Uterus (tissue), 4 donors: ENCODE data around the gene EHD1. TPM values are rescaled to one million over a fixed set of nuclear protein-coding genes. Genes with fewer than 3 reads are reported as not detected.

ENCODE experiments used
- DNase-seq, 2 donors: peaks; one replicate each; pipeline ENCODE4 v3.0.0-alpha.2; 2019 to 2020
- H3K27ac ChIP-seq, 2 donors: fragments of 200-600 bp; sonication (generic); 1 replicate in 1 of 2; 2 replicates in 1 of 2; pipeline ENCODE4 v1.5.1; 2016 to 2018
- H3K27me3 ChIP-seq, 2 donors: fragments of 200-600 bp; sonication (generic); one replicate each; pipeline ENCODE4 v1.5.1; 2018 to 2019; ENCODE audit warnings: control low read depth in 1 of 2
- H3K36me3 ChIP-seq, 2 donors: fragments of 200-600 bp; sonication (generic); one replicate each; pipeline ENCODE4 v1.5.1; 2019; ENCODE audit warnings: control low read depth in 1 of 2
- H3K4me1 ChIP-seq, 2 donors: fragments of 200-600 bp; sonication (generic); one replicate each; pipeline ENCODE4 v1.5.1; 2018 to 2019; ENCODE audit warnings: control low read depth in 1 of 2
- H3K4me3 ChIP-seq, 2 donors: fragments of 200-600 bp; sonication (generic); 1 replicate in 1 of 2; 2 replicates in 1 of 2; pipeline ENCODE4 v1.5.1; 2018 to 2019; ENCODE audit warnings: mild to moderate bottlenecking in 1 of 2
- H3K9me3 ChIP-seq, 2 donors: fragments of 200-600 bp; sonication (generic); one replicate each; pipeline ENCODE4 v1.5.1; 2019; ENCODE audit warnings: control low read depth in 1 of 2
- POLR2A ChIP-seq, 2 donors: fragments of 450-650 bp; IDR thresholded peaks; one replicate each; pipeline ENCODE4 v1.6.1; 2016; ENCODE audit warnings: antibody characterized with exemption in 2 of 2, mild to moderate bottlenecking in 1 of 2, moderate library complexity in 1 of 2
- intact Hi-C: fragments of 100-400 bp; cut with DNase I; formaldehyde crosslinking; loops from one replicate; pipeline ENCODE4 v1.15.1; 2023; ENCODE audit warnings: low total_unique reads
- total RNA-seq, 4 donors: library from RNA; depleted of rRNA in 3 of 4; stranded (reverse); fragments of >200 nt in 3 of 4; gene quantifications; one replicate each; pipeline versions ENCODE4 v1.1.0 to v1.2.4, GENCODE V29; 2014 to 2023
- TF ChIP-seq, protein P1 (sequence below), 4 experiments: fragments of 200-600 bp in 2 of 4; fragments of 450-650 bp in 2 of 4; sonication (generic) in 2 of 4; IDR thresholded peaks; one replicate each; pipeline ENCODE4 v1.5.1; 2016 to 2019; ENCODE audit warnings: antibody characterized with exemption in 4 of 4, mild to moderate bottlenecking in 2 of 4, moderate library complexity in 1 of 4
- donor health status: DM: yes; HTN: yes; CAD: no.

EHD1 gene
- total RNA-seq, 4 donors from 2014 or later: 3.5 to 78.7 (median 36.9) TPM

GRCh38 chr11:64851831-64852351 lies 26.5 kb downstream of the EHD1 start:
- Histone ChIP-seq H3K9me3 (no peaks in the 10 kb centered on the region), H3K27me3 (no peaks in the 10 kb centered on the region), H3K4me1 (peaks cover 14 to 17% of the 10 kb centered on the region in 2 donors), H3K27ac (no peak overlapping the region), H3K36me3 (no peaks in the 10 kb centered on the region), H3K4me3 (no peak overlapping the region)
- no peak for DNase-seq
- intact Hi-C loops: no loop called here
- TF ChIP-seq POLR2A (IDR thresholded peaks at IDR 0.05): no peak

- intact Hi-C loops: no loop called here
- H3K4me1 ChIP-seq: peaks cover 10 to 13% of the 10 kb centered on the region in 2 donors
- peak overlapping the region; percentile 24 to 38 for H3K27ac ChIP-seq
- no peaks in the 10 kb centered on the region for H3K36me3 ChIP-seq
- TF ChIP-seq, protein P1, sequence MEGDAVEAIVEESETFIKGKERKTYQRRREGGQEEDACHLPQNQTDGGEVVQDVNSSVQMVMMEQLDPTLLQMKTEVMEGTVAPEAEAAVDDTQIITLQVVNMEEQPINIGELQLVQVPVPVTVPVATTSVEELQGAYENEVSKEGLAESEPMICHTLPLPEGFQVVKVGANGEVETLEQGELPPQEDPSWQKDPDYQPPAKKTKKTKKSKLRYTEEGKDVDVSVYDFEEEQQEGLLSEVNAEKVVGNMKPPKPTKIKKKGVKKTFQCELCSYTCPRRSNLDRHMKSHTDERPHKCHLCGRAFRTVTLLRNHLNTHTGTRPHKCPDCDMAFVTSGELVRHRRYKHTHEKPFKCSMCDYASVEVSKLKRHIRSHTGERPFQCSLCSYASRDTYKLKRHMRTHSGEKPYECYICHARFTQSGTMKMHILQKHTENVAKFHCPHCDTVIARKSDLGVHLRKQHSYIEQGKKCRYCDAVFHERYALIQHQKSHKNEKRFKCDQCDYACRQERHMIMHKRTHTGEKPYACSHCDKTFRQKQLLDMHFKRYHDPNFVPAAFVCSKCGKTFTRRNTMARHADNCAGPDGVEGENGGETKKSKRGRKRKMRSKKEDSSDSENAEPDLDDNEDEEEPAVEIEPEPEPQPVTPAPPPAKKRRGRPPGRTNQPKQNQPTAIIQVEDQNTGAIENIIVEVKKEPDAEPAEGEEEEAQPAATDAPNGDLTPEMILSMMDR (IDR thresholded peaks at IDR 0.05): no peak
- TF ChIP-seq POLR2A (IDR thresholded peaks at IDR 0.05): no peak
- no peak overlapping the region for H3K4me3 ChIP-seq
- no peaks in the 10 kb centered on the region for H3K9me3 ChIP-seq
- H3K27me3 ChIP-seq: no peaks in the 10 kb centered on the region
- no peak for DNase-seq
These were observed 27.3 kb downstream of the EHD1 start for GRCh38 chr11:64850979-64851567.

- H3K27ac ChIP-seq: peak overlapping the region in 1 of 2 donors; percentile 33
These were observed 28.6 kb downstream of the EHD1 start for GRCh38 chr11:64849598-64850356.

GRCh38 chr11:64848826-64849597 lies 29.4 kb downstream of the EHD1 start:
- H3K27ac ChIP-seq: no peak overlapping the region
- H3K36me3 ChIP-seq: no peaks in the 10 kb centered on the region
- no peaks in the 10 kb centered on the region for H3K27me3 ChIP-seq
- H3K4me1 ChIP-seq: peaks cover 3 to 5% of the 10 kb centered on the region in 2 donors
- intact Hi-C loops: no loop called here
- H3K4me3 ChIP-seq: no peak overlapping the region
- H3K9me3 ChIP-seq: no peaks in the 10 kb centered on the region
- TF ChIP-seq, protein P1 (IDR thresholded peaks at IDR 0.05): no peak
- no peak for TF ChIP-seq POLR2A (IDR thresholded peaks at IDR 0.05)
- DNase-seq: no peak

More at GRCh38 chr11:64849598-64850356, 28.6 kb downstream of the EHD1 start:
- DNase-seq: no peak
- no peaks in the 10 kb centered on the region for H3K9me3 ChIP-seq
- no peaks in the 10 kb centered on the region for H3K36me3 ChIP-seq
- H3K4me3 ChIP-seq: no peak overlapping the region
- peaks cover 3 to 5% of the 10 kb centered on the region in 2 donors for H3K4me1 ChIP-seq
- TF ChIP-seq, protein P1 (IDR thresholded peaks at IDR 0.05): no peak
- TF ChIP-seq POLR2A (IDR thresholded peaks at IDR 0.05): no peak
- no peaks in the 10 kb centered on the region for H3K27me3 ChIP-seq
- intact Hi-C loops: no loop called here

DNA sequence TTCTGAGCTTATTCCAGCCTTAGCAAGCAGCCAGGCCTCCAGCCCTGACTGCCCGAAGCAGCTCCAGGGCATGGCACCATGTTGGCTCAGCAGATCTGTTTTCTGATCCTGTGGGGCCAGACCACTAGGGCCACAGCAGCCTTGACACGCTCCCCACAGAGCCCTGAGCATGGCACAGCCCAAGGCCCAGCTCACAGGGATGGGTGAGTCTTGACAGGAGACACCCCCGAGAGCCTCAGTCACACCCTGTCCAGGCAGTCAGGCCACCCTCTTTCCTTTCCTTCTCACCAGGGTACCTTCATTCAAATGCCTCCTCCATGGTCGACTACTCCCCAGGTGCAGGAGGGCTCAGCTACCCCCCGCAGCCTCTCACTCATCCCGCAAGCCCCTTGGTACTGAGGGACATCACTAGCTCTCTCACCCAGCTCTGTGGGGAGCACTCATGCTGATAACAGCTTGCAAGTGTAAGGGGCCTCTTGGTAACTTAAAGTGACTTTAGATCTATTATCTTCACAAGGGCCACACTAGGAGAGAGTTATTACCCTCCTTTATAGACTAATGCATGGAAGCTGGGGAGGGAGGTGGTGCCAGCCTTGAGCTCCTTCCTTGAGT lies 30.1 kb downstream of the EHD1 start:
- DNase-seq: no peak
- Histone ChIP-seq H3K4me1 (peaks cover 3 to 5% of the 10 kb centered on the region in 2 donors), H3K27ac (no peak overlapping the region), H3K4me3 (no peak overlapping the region), H3K9me3 (no peaks in the 10 kb centered on the region), H3K27me3 (no peaks in the 10 kb centered on the region), H3K36me3 (no peaks in the 10 kb centered on the region)
- intact Hi-C loops: no loop called here
- no peak for TF ChIP-seq POLR2A (IDR thresholded peaks at IDR 0.05)
- TF ChIP-seq, protein P1 (IDR thresholded peaks at IDR 0.05): no peak
